ENCODE data around the gene CNN2. TPM values are rescaled to one million over a fixed set of nuclear protein-coding genes. Genes with fewer than 3 reads are reported as not detected.

CNN2 gene
- polyA plus RNA-seq, 2 of the 4 experiments (the other 2 are of a cell fraction) = 31.7 to 99.3 TPM

DNA sequence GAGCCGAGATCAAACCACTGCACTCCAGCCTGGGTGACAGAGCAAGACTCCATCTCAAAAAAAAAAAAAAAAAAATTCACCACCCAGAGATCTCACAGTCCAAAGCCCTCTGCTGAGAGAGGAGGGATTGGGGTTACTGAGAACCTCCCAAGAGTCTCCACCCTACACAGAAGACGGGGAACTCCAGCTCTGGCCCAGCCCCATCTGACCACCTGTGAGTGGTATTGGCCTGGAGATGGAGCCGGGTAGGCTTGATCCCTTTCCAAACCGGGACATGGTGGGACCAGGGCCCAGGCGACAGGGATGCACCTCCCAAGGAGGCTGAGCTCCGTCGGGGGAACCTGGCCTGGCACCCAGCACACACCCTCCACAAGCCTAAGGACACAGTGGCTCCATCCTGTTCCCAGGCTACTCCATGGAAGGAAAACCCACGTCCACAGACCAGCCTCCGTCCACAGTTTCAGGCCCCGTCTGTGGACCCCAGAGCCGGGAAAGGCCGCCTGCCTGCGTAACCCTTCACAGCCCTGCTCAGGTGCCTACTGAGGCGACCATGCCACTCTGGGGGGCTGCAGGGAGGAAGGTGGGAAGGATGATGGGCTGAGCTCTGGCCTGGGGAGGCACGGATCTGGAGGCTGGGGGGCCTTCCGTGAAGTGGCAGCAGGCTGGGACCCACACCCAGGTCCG is 7.3 kb upstream of the CNN2 start:
- FAIRE-seq (no peak), ATAC-seq (no peak), DNase-seq (ENCODE audit: low read depth in 1 of 2, low spot score in 1 of 2) (no peak)
- TF ChIP-seq, protein P1, sequence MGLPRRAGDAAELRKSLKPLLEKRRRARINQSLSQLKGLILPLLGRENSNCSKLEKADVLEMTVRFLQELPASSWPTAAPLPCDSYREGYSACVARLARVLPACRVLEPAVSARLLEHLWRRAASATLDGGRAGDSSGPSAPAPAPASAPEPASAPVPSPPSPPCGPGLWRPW (IDR thresholded peaks at IDR 0.05) = no peak
- no peak for TF ChIP-seq EHF (CRISPR knock-in tag; IDR thresholded peaks at IDR 0.05)
- TF ChIP-seq HDAC2 (IDR thresholded peaks at IDR 0.05) = no peak
- TF ChIP-seq CTCF (IDR thresholded peaks at IDR 0.05) = no peak
- TF ChIP-seq KDM5A (IDR thresholded peaks at IDR 0.05) = no peak
- no peak for TF ChIP-seq ESRRA (IDR thresholded peaks at IDR 0.05; ENCODE audit: borderline replicate concordance, low read length)
- no peak for TF ChIP-seq ZFP36 (IDR thresholded peaks at IDR 0.05; ENCODE audit: borderline replicate concordance, partially characterized antibody)
- TF ChIP-seq CEBPB (IDR thresholded peaks at IDR 0.05) = no peak
- no peak for TF ChIP-seq RCOR1 (IDR thresholded peaks at IDR 0.05; ENCODE audit: low read depth, low read length)
- no peak for TF ChIP-seq RAD21 (conservative IDR thresholded peaks at IDR 0.05 in 1 of 2, IDR thresholded peaks at IDR 0.05 in 1 of 2)
- no peak for TF ChIP-seq ELK1 (IDR thresholded peaks at IDR 0.05; ENCODE audit: low read depth, low read length)
- TF ChIP-seq HOXB13 (CRISPR knock-in tag; IDR thresholded peaks at IDR 0.05; ENCODE audit: low read depth) = no peak
- no peak for TF ChIP-seq RARB (CRISPR knock-in tag; IDR thresholded peaks at IDR 0.05)
- TF ChIP-seq EHMT2 (IDR thresholded peaks at IDR 0.05; ENCODE audit: low read depth) = no peak
- TF ChIP-seq NR3C1 (IDR thresholded peaks at IDR 0.05) = no peak
- TF ChIP-seq FOXS1 (CRISPR knock-in tag; IDR thresholded peaks at IDR 0.05) = no peak
- TF ChIP-seq HOXB5 (CRISPR knock-in tag; IDR thresholded peaks at IDR 0.05) = no peak
- TF ChIP-seq CBX8 (IDR thresholded peaks at IDR 0.05) = no peak
- TF ChIP-seq ZSCAN20 (CRISPR knock-in tag; IDR thresholded peaks at IDR 0.05) = no peak
- peak overlapping the region; percentile 10 to 98; a peak in 5 of 6 replicates for H3K27ac ChIP-seq
- 69% methylated on average over 7 of the region's 17 CpGs for WGBS (ENCODE audit: missing lambda C conversion rate)
- ChIA-PET CTCF (interaction anchor here (1.2 to 1.5 kb wide), 3 partner anchors 97 to 225 kb away, joined by 3 to 6 read pairs (median 4); no protein-coding TSS in a partner anchor), POLR2A (no interaction called here)
- peaks cover 38% of the 10 kb centered on the region for H3K4me1 ChIP-seq
- H3K4me2 ChIP-seq = peak overlapping the region; percentile 92
- H3K9me3 ChIP-seq = no peaks in the 10 kb centered on the region
- peak overlapping the region; percentile 81; the same call in 2 of the 3 replicates for H3K4me3 ChIP-seq

GRCh38 chr19:1019616-1019961 is 6.8 kb upstream of the CNN2 start:
- ATAC-seq (no peak), DNase-seq (ENCODE audit: low read depth in 1 of 2, low spot score in 1 of 2) (no peak), FAIRE-seq (no peak)
- Histone ChIP-seq H3K4me3 (peak overlapping the region; percentile 81), H3K4me2 (peak overlapping the region; percentile 92), H3K9me3 (no peaks in the 10 kb centered on the region), H3K4me1 (peaks cover 38% of the 10 kb centered on the region), H3K27ac (peak overlapping the region; percentile 95 to 98)
- CTCF ChIA-PET = interaction anchor here (1.2 to 1.5 kb wide), 3 partner anchors 97 to 224 kb away, joined by 3 to 6 read pairs (median 4); no protein-coding TSS in a partner anchor
- TF ChIP-seq MAX (IDR thresholded peaks at IDR 0.05) (no peak), CEBPB (IDR thresholded peaks at IDR 0.05) (no peak), EP300 (IDR thresholded peaks at IDR 0.05) (no peak), CHD4 (IDR thresholded peaks at IDR 0.05; ENCODE audit: borderline replicate concordance) (no peak), CBX8 (IDR thresholded peaks at IDR 0.05) (no peak), CBX2 (IDR thresholded peaks at IDR 0.05; ENCODE audit: borderline replicate concordance, low read depth) (no peak), BHLHE40 (IDR thresholded peaks at IDR 0.05; ENCODE audit: low read depth, low read length) (no peak), FOSB (CRISPR knock-in tag; IDR thresholded peaks at IDR 0.05) (no peak), CHD2 (IDR thresholded peaks at IDR 0.05; ENCODE audit: low read length, partially characterized antibody) (no peak)
- 81% methylated on average over 16 of the region's 18 CpGs for WGBS (ENCODE audit: missing lambda C conversion rate)
- POLR2A ChIA-PET = no interaction called here
